HG03521 (cell line): Measurements from ENCODE around the gene ADIPOR2.
A peak's percentile ranks its signal among the peaks of the same experiment; 100 is the strongest.
"Not testable (repeated sequence)": the region's sequence is repeated elsewhere in the genome, so short reads cannot be mapped to it uniquely, and the experiment has no call there.

ENCODE experiments used
- ATAC-seq: cut with Tn5 transposase; IDR thresholded peaks from one replicate; pipeline ENCODE4 v1.9.1; 2021; ENCODE audit warnings: mild to moderate bottlenecking, moderate library complexity; ENCODE audit not compliant: unreplicated experiment

The ADIPOR2 gene

GRCh38 chr12:1663440-1664132 lies 27.3 kb upstream of the ADIPOR2 start:
- ATAC-seq, result no peak

- no peak for ATAC-seq
Measured at GRCh38 chr12:1665366-1665765, 25.5 kb upstream of the ADIPOR2 start.

- ATAC-seq, result no peak
Measured at GRCh38 chr12:1666215-1666614, 24.7 kb upstream of the ADIPOR2 start.

GRCh38 chr12:1666685-1667162 lies 24.1 kb upstream of the ADIPOR2 start:
- ATAC-seq, result no peak

- no peak for ATAC-seq
Measured at GRCh38 chr12:1668833-1669543, 21.9 kb upstream of the ADIPOR2 start.

- ATAC-seq, result no peak
Measured at GRCh38 chr12:1670358-1671268, 20.3 kb upstream of the ADIPOR2 start.

- ATAC-seq, result no peak
Measured at GRCh38 chr12:1676043-1676442, 14.8 kb upstream of the ADIPOR2 start.

- ATAC-seq, result no peak
Measured at GRCh38 chr12:1680804-1681492, 9.9 kb upstream of the ADIPOR2 start.

- ATAC-seq, result no peak
Measured at GRCh38 chr12:1681493-1681807, 9.4 kb upstream of the ADIPOR2 start.

GRCh38 chr12:1688086-1688710 lies 2.7 kb upstream of the ADIPOR2 start:
- ATAC-seq, result no peak

GRCh38 chr12:1691123-1692007 lies 495 bp downstream of the ADIPOR2 start:
- peak; percentile 37 for ATAC-seq

GRCh38 chr12:1692226-1692625 lies 1.4 kb downstream of the ADIPOR2 start:
- ATAC-seq, result no peak

GRCh38 chr12:1692895-1693610 lies 2.2 kb downstream of the ADIPOR2 start:
- no peak for ATAC-seq

- ATAC-seq, result not testable (repeated sequence)
Measured at GRCh38 chr12:1695097-1695496, 4.2 kb downstream of the ADIPOR2 start.

- no peak for ATAC-seq
Measured at GRCh38 chr12:1695886-1696670, 5.2 kb downstream of the ADIPOR2 start.

- ATAC-seq, result no peak
Measured at GRCh38 chr12:1696800-1697199, 5.9 kb downstream of the ADIPOR2 start.

- ATAC-seq, result no peak
Measured at GRCh38 chr12:1697271-1697670, 6.4 kb downstream of the ADIPOR2 start.

GRCh38 chr12:1698720-1699119 lies 7.8 kb downstream of the ADIPOR2 start:
- ATAC-seq, result no peak
